OCI-LY7 (cell line): Measurements from ENCODE around the gene OXSR1. TPM values are rescaled to one million over a fixed set of nuclear protein-coding genes. Genes with fewer than 3 reads are reported as not detected.

Source experiments
- BruUV-seq: library from RNA; stranded (reverse); fragments of 400-500 nt; replicated peaks from 2 replicates; lab custom pipeline; 2021; lab: Mats Ljungman, UMichigan
- CTCF ChIA-PET: fragments of 300-600 bp; sonication (Branson Sonifier 250); formaldehyde crosslinking; loops from one replicate; lab custom pipeline; 2022; ENCODE audit warnings: antibody characterized with exemption; ENCODE audit not compliant: unreplicated experiment; lab: Charles Lee
- POLR2A ChIA-PET: fragments of 300-600 bp; sonication (Branson Sonifier 250); formaldehyde crosslinking; loops from one replicate; lab custom pipeline; 2022; ENCODE audit warnings: antibody characterized with exemption; lab: Charles Lee
- DNase-seq: peaks from one replicate; pipeline ENCODE4 v3.0.0-alpha.2; 2015; ENCODE audit warnings: low spot score
- H2AFZ ChIP-seq: fragments of 200-600 bp; sonication (generic), shearing (Covaris generic); 2 replicates; pipeline ENCODE4 v1.6.1; 2014; ENCODE audit warnings: mild to moderate bottlenecking, antibody characterized with exemption, low read length, moderate library complexity
- H3K27ac ChIP-seq: fragments of 200-600 bp; sonication (generic); 2 replicates; pipeline ENCODE4 v1.5.1; 2014; ENCODE audit warnings: mixed run types, low read depth, mild to moderate bottlenecking, moderate library complexity, low read length, inconsistent platforms; ENCODE audit not compliant: poor library complexity, severe bottlenecking
- H3K36me3 ChIP-seq: fragments of 200-600 bp; sonication (generic); 2 replicates; pipeline ENCODE4 v1.6.1; 2014; ENCODE audit warnings: mild to moderate bottlenecking, antibody characterized with exemption, low read length, moderate library complexity, mixed read lengths; ENCODE audit not compliant: insufficient read depth
- H3K4me1 ChIP-seq: fragments of 200-600 bp; sonication (generic); 2 replicates; pipeline ENCODE4 v1.5.1; 2014; ENCODE audit warnings: mild to moderate bottlenecking, low read length; ENCODE audit not compliant: insufficient read depth, poor library complexity, severe bottlenecking
- H3K4me2 ChIP-seq: fragments of 200-600 bp; sonication (generic); 2 replicates; pipeline ENCODE4 v1.6.1; 2014; ENCODE audit warnings: mild to moderate bottlenecking, low read length
- H3K4me3 ChIP-seq: fragments of 200-600 bp; sonication (generic); 2 replicates; pipeline ENCODE4 v1.5.1; 2014; ENCODE audit warnings: mild to moderate bottlenecking, low read depth, low read length; ENCODE audit not compliant: poor library complexity, severe bottlenecking
- H3K79me2 ChIP-seq: fragments of 200-600 bp; sonication (generic); 2 replicates; pipeline ENCODE4 v1.6.1; 2016; ENCODE audit warnings: low read depth, mild to moderate bottlenecking, low read length, moderate library complexity, mixed read lengths; ENCODE audit not compliant: insufficient read depth
- H3K9me2 ChIP-seq: fragments of 200-600 bp; sonication (generic); 2 replicates; pipeline ENCODE4 v1.6.1; 2016; ENCODE audit warnings: mild to moderate bottlenecking, low read length, mixed read lengths; ENCODE audit not compliant: insufficient read depth
- H3K9me3 ChIP-seq: fragments of 200-600 bp; sonication (generic); 2 replicates; pipeline ENCODE4 v1.6.1; 2014; ENCODE audit warnings: mild to moderate bottlenecking, mixed run types, low read length, mixed read lengths
- H4K20me1 ChIP-seq: fragments of 200-600 bp; sonication (generic); 2 replicates; pipeline ENCODE4 v1.6.1; 2014; ENCODE audit warnings: mild to moderate bottlenecking, antibody characterized with exemption, low read length, moderate library complexity, mixed read lengths; ENCODE audit not compliant: insufficient read depth
- EZH2phosphoT487 ChIP-seq: fragments of 200-600 bp; sonication (generic); IDR thresholded peaks from 2 replicates; pipeline ENCODE4 v1.6.1; 2018; ENCODE audit warnings: low read depth, borderline replicate concordance, mild to moderate bottlenecking, mixed run types, antibody characterized with exemption, low read length, moderate library complexity, mixed read lengths
- intact Hi-C: fragments of 100-400 bp; cut with micrococcal nuclease; formaldehyde crosslinking; loops from one replicate; pipeline ENCODE4 v1.10.0; 2022; ENCODE audit not compliant: unreplicated experiment
- total RNA-seq, 2 experiments: library from RNA; depleted of rRNA in 1 of 2; stranded (reverse); fragments of >200 nt in 1 of 2; shearing (Covaris generic) in 1 of 2; gene quantifications; 2 replicates each; pipeline ENCODE4 v1.2.3, GENCODE V29; 2014 to 2022
- TF ChIP-seq, protein P1 (sequence below): fragments of 200-600 bp; sonication (generic); conservative IDR thresholded peaks from 2 replicates; pipeline ENCODE4 v1.5.1; 2014; ENCODE audit warnings: mild to moderate bottlenecking, antibody characterized with exemption, low read length, moderate library complexity, mixed read lengths

Gene OXSR1
- total RNA-seq, 2 experiments from 2014 or later, result 21.4 to 43.7 TPM

DNA sequence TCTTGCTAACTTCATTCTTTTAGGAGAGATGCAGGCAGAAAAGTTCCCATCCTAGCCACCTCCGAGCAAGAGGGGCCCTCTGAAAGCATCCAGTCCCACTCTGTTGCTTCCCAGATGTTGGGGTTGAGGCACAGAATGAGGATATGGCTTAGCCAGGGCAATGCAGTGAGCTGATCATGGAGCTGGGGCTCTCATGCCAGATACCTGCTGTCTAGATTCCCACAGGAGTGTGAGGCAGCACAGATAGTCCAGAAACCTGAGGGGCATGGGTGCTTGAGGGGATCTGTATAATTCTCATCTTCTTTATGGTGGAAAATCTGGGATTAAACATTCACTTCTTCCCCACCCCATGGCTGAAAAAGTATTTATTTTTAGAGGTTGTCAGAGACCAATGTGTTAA lies 101.5 kb downstream of the OXSR1 start:
- TF ChIP-seq, protein P1, sequence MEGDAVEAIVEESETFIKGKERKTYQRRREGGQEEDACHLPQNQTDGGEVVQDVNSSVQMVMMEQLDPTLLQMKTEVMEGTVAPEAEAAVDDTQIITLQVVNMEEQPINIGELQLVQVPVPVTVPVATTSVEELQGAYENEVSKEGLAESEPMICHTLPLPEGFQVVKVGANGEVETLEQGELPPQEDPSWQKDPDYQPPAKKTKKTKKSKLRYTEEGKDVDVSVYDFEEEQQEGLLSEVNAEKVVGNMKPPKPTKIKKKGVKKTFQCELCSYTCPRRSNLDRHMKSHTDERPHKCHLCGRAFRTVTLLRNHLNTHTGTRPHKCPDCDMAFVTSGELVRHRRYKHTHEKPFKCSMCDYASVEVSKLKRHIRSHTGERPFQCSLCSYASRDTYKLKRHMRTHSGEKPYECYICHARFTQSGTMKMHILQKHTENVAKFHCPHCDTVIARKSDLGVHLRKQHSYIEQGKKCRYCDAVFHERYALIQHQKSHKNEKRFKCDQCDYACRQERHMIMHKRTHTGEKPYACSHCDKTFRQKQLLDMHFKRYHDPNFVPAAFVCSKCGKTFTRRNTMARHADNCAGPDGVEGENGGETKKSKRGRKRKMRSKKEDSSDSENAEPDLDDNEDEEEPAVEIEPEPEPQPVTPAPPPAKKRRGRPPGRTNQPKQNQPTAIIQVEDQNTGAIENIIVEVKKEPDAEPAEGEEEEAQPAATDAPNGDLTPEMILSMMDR, result no peak
- no peak for TF ChIP-seq EZH2phosphoT487
- H3K9me3 ChIP-seq, result no peaks in the 10 kb centered on the region
- H3K27ac ChIP-seq, result no peak overlapping the region
- ChIA-PET POLR2A (no interaction called here), CTCF (no interaction called here)
- H3K4me3 ChIP-seq, result no peak overlapping the region
- H4K20me1 ChIP-seq, result no peaks in the 10 kb centered on the region
- H2AFZ ChIP-seq, result no peak overlapping the region
- BruUV-seq, result no TSS peak
- no peaks in the 10 kb centered on the region for H3K9me2 ChIP-seq
- H3K36me3 ChIP-seq, result no peaks in the 10 kb centered on the region
- intact Hi-C loops, result no loop called here
- peaks cover 6% of the 10 kb centered on the region for H3K4me1 ChIP-seq
- no peaks in the 10 kb centered on the region for H3K79me2 ChIP-seq
- H3K4me2 ChIP-seq, result no peak overlapping the region
- DNase-seq, result no peak

DNA sequence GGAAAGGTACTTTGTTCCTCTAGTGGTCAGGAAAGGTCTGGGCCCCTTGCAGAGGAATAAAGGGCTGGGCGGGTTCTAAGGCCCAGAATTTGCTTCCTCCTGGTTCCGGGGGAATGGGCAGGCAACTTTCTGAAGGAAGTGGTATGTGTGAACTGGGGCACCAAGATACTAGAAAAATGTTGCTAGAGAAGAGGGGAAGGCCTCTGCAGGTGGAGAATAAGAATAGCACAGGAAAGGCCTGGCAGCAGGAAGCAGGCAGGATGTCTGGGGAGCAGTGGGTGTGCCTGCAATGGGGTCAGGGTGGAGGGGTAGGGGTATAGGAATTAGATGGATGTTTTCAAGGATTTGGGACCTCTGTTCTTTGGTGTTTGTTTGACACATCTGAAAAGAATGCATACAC lies 102.3 kb downstream of the OXSR1 start:
- no peak overlapping the region for H3K27ac ChIP-seq
- no peaks in the 10 kb centered on the region for H4K20me1 ChIP-seq

DNA sequence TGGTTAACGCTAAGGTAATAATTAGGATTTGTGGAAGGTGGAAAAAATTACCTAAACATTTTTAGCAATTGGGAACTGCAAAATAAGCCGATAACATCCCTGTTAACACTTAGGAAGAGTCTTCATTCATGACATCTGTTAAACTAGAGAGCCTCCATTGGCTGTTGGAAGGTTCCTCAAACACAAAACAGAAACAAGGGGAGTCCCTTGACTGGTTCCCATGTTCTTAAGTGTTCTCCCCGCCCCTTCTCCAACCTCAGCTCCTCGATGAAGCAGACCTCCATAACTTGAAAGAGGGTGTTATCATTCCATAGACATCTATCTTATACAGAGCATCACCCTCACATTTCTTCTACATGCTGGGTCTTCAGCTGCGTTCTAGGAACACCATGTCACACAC lies 102.8 kb downstream of the OXSR1 start:
- CTCF ChIA-PET, result no interaction called here

More for the DNA sequence above, 102.3 kb downstream of the OXSR1 start:
- no peaks in the 10 kb centered on the region for H3K9me3 ChIP-seq
- H3K4me2 ChIP-seq, result no peak overlapping the region
- H3K4me3 ChIP-seq, result no peak overlapping the region
- H3K79me2 ChIP-seq, result no peaks in the 10 kb centered on the region
- H3K4me1 ChIP-seq, result peaks cover 6% of the 10 kb centered on the region
- POLR2A ChIA-PET, result no interaction called here
- no peaks in the 10 kb centered on the region for H3K9me2 ChIP-seq
- DNase-seq, result no peak
- CTCF ChIA-PET, result no interaction called here
- intact Hi-C loops, result no loop called here
- H2AFZ ChIP-seq, result no peak overlapping the region
- no peaks in the 10 kb centered on the region for H3K36me3 ChIP-seq
- TF ChIP-seq, protein P1, result no peak
- no peak for TF ChIP-seq EZH2phosphoT487
- no TSS peak for BruUV-seq

More for the DNA sequence above, 102.8 kb downstream of the OXSR1 start:
- no peak overlapping the region for H3K27ac ChIP-seq
- no peaks in the 10 kb centered on the region for H3K79me2 ChIP-seq
- H3K4me3 ChIP-seq, result no peak overlapping the region
- POLR2A ChIA-PET, result no interaction called here
- BruUV-seq, result no TSS peak
- no peaks in the 10 kb centered on the region for H3K36me3 ChIP-seq
- no peak for TF ChIP-seq EZH2phosphoT487
- TF ChIP-seq, protein P1, result no peak
- DNase-seq, result no peak
- intact Hi-C loops, result no loop called here
- H3K4me2 ChIP-seq, result no peak overlapping the region
- H3K4me1 ChIP-seq, result peaks cover 6% of the 10 kb centered on the region
- H3K9me3 ChIP-seq, result no peaks in the 10 kb centered on the region
- H4K20me1 ChIP-seq, result no peaks in the 10 kb centered on the region
- H3K9me2 ChIP-seq, result no peaks in the 10 kb centered on the region
- no peak overlapping the region for H2AFZ ChIP-seq
